ENCODE measurements around the gene NXPH1.
"Not testable (repeated sequence)": the region's sequence is repeated elsewhere in the genome, so short reads cannot be mapped to it uniquely, and the experiment has no call there.

Gene NXPH1

GRCh38 chr7:8719102-8719501, 285.7 kb downstream of the NXPH1 start:
- DNase-seq (ENCODE audit: low read depth) = no peak

GRCh38 chr7:8724080-8724718, 290.8 kb downstream of the NXPH1 start:
- no peak for DNase-seq (ENCODE audit: low read depth)

- DNase-seq (ENCODE audit: low read depth) = not testable (repeated sequence)
These were observed 298.3 kb downstream of the NXPH1 start for GRCh38 chr7:8731756-8732155.

GRCh38 chr7:8739837-8740236, 306.4 kb downstream of the NXPH1 start:
- DNase-seq (ENCODE audit: low read depth) = no peak

GRCh38 chr7:8742837-8743236, 309.4 kb downstream of the NXPH1 start:
- no peak for DNase-seq (ENCODE audit: low read depth)

- DNase-seq (ENCODE audit: low read depth) = no peak
These were observed 313.9 kb downstream of the NXPH1 start for GRCh38 chr7:8747338-8747737.

- DNase-seq (ENCODE audit: low read depth) = no peak
These were observed 318.3 kb downstream of the NXPH1 start for GRCh38 chr7:8751557-8752231.

- no peak for DNase-seq (ENCODE audit: low read depth)
These were observed 319.9 kb downstream of the NXPH1 start for GRCh38 chr7:8753355-8753754.

GRCh38 chr7:8761731-8762130, 328.3 kb downstream of the NXPH1 start:
- no peak for DNase-seq (ENCODE audit: low read depth)

GRCh38 chr7:8762803-8763202, 329.4 kb downstream of the NXPH1 start:
- DNase-seq (ENCODE audit: low read depth) = no peak

GRCh38 chr7:8765374-8765773, 332.0 kb downstream of the NXPH1 start:
- DNase-seq (ENCODE audit: low read depth) = no peak

GRCh38 chr7:8773518-8773917, 340.1 kb downstream of the NXPH1 start:
- DNase-seq (ENCODE audit: low read depth) = no peak

GRCh38 chr7:8778459-8778858, 345.1 kb downstream of the NXPH1 start:
- no peak for DNase-seq (ENCODE audit: low read depth)

- DNase-seq (ENCODE audit: low read depth) = no peak
These were observed 347.8 kb downstream of the NXPH1 start for GRCh38 chr7:8781166-8781565.

GRCh38 chr7:8783229-8783628, 349.8 kb downstream of the NXPH1 start:
- no peak for DNase-seq (ENCODE audit: low read depth)

- no peak for DNase-seq (ENCODE audit: low read depth)
These were observed 351.7 kb downstream of the NXPH1 start for GRCh38 chr7:8785081-8785480.

- no peak for DNase-seq (ENCODE audit: low read depth)
These were observed 367.6 kb downstream of the NXPH1 start for GRCh38 chr7:8800986-8801385.

Data from stimulated activated CD8-positive, alpha-beta memory T cell treated with anti-CD3 and anti-CD28 coated beads, Interleukin-12 subunit alpha, Interleukin-12 subunit beta, amount 100 ng/mL, for 1 hour (primary cell).